GM19043 (cell line): ENCODE data around the gene DTL.

Experiments
- ATAC-seq: cut with Tn5 transposase; IDR thresholded peaks from one replicate; pipeline ENCODE4 v1.9.1; 2021; ENCODE audit warnings: low read depth; ENCODE audit not compliant: unreplicated experiment

DTL gene

DNA sequence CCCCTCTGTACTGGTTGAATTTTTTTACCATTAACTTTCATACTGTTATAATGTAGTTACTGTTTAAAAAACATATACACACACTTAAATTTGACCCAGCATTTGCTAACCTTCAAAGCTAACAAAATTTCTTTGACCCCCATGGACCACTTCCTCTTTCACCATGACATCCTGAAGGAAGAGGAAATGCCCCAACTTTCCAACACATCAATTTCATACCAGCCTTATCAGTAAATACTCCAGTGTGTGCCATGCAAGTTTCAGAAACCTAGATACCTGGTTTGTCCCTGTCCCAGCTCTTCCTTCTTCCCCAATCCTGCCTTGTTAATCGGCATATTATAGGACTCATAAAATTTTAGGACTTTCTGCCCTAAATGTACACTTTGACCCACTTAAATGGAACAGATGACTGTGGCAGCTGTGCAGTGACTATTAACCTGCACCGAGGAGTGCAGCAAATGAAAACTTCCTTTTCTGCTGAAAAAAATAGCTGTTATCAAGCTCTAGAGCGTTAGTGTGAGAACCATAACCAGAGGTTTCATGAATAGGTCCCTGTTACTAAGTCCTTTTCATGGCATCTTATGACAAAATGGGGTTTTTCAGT is 54.1 kb downstream of the DTL start:
- no peak for ATAC-seq

DNA sequence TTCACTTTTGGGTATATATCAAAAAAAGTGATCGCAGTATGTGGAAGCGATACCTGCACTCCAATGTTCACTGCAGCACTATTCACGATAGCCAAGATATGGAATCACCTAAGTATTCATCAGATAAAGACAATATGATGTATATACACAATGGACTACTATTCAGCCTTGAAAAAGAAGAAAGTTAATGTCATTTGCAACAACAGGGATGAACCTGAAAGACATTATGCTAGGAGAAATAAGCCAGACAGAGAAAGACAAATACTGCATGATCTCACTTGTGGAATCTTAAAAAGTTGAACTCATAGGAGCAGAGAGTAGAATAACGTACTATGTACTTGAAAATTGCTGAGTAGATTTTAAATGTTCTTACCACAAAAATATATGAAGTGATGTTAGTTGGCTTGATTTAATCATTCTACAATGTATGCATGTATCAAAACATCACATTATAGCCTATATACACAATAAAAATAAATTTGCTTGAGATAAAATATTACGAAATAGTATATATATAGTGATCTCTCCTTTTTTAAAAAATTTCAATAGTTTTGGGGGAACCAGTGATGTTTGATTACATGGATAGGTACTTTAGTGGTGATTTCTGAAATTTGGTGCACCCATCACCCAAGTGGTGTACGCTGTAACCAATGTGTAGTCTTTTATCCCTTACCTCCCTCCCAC is 56.0 kb downstream of the DTL start:
- ATAC-seq, result no peak

DNA sequence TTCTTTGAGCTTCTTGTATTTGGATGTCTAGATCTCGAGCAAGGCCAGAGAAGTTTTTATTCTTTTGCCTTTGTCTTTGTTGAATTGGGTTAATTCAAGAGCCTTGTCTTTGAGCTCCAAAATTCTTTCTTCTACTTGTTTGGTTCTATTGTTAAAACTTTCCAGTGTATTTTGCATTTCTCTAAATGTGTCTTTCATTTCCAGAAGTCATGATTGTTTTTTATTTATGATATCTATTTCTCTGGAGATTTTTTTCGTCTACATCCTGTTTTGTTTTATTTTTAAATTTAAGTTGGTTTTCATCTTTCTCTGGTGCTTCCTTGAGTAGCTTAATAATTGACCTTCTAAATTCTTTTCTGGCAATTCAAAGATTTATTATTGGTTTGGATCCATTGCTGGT is 61.8 kb downstream of the DTL start:
- ATAC-seq, result no peak

DNA sequence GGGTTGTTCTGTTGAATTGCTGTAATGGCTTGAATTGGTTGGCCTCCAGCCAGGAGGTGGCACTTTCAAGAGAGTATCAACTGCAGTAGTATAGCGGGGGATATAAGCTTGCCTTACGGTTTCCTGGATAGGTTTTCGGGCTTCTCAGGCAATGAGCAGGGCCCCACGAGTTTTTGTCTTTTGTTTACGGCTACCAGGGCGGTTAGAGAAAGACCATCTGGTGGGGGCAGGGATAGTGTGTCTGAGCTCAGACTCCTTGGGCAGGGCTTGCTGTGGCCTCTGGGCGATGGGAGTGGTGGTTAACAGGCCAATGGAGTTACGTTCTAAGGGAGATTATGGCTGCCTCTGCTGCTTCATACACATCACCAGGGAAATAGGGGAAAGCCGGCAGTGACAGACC is 62.8 kb downstream of the DTL start:
- no peak for ATAC-seq

DNA sequence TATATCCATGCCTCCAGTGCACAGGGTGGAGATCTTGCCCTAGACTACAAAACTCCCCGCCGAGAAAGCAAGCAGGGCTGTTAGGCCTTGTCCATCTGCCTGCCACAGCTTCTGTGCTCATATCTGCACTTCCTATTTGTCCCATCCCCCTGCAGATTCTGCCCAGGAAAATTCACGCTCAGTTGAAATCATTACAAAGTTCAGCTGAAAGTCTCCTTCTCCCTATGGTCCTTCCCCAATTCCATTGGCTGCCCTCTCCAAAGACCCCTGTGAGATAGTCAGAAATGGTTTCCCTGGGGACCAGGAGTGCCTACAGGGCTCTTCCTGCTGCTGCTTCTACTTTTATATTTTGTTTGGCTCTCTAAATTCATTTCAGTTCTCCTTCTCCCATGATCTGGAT is 63.2 kb downstream of the DTL start:
- ATAC-seq, result no peak

DNA sequence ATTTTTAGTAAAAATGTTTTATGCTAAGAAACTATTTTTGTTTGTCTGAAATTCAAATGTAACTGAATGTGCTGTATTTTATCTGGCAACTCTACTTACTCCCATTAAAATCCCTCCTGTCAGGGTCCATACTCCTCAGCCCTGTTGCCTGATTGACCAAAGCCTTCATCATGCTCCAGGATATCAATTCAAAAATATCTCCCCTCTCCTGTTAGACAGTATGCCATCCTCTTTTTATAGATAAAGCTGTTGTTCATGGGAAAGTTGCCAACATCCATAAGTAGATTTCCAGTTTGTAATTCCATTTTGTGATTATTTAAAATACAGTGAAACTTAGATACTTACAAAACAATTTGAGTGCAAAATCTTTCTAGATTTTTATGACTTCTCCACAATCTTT is 65.7 kb downstream of the DTL start:
- no peak for ATAC-seq

DNA sequence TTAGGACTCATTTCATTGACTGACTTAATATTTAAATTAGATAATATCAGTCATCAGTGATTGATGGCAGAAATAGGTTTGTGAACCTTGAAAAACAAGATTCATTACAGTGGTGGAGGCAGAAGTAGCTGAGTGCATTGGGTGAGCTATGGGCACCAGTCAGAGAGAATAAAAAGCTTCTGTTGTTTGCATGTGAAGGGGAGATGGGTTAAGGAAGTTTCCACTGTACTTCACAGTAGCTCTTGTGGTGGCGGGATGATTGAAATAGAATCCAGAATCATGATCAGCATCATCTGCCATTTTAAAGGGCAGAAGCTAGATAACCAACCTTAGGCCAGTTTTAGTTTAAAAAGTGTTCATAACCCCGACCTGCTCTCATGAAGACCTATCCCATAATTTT is 66.2 kb downstream of the DTL start:
- no peak for ATAC-seq

DNA sequence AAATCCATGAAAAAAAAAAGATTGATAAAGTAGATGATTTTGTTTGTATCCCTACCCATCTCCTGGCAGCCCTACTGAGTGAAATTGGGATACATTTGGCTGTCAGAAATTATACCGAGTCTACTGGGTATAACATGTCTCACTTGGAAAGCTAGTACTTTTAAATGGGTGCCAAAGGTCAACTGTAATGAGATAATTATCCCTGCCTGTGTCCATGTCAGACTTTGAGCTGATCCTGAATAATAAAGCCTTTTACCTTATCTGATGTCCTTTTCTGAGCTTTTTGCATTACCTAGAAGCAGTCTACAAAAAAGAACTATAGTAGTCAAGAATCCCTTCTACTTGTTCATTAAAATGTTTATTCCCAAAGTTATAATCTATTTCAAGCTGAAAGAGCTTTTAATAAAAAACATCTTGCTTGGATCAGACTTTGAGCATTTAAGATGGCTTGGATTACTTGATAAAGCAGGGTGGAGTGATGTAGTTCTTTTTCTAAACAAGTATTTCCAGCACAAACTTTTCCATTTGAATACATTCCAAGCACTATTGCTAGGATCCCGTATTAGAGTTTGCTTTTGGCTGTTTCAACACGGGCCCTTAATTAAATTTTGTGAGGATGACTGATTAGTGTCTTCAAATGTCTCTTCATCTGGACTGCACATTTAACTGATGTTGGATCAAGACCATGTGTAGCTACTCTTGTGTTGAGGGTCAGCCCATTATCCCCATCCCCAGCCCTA is 69.2 kb downstream of the DTL start:
- ATAC-seq, result no peak

DNA sequence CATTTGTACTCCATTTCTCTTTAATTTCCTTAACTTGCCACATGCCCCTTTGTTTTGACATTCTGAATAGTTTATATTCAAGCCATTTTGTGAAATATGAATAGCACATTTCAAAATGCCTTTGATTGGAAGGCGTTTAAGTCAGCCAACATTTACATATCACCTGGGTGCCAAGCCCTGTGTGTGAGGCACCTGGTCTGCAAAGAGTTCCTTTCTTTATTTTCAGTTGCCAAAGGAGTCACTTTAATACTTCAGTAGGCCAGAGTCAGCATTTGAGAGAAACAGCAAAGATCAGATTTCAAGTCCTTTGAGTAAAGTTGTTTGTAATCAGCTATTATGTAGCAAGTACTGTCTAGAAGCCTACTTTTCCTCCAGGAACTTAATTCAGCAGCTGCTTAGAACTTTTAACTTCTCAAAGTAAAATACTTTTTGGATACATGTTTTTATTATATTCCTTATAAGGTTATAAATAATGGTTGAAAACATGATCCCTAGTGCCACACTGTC is 70.8 kb downstream of the DTL start:
- no peak for ATAC-seq

DNA sequence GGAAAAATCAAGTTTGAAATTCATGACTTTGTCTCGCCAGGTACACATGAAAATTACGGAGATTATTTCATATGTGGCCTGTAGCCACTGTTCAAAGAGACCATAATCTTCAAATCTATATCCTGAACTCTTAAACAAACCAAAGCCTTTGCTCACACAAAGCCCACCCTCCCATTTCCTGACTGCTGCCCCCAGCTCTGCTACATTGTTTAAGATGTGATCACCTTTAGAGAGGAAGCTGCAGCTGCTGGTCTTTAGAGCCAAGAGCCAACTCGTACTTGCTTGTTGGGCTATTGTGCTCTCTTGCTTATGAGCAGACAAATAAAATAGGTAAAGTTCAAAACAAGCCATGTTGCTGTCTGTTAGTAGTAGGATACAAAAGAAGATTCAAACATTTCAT is 71.9 kb downstream of the DTL start:
- ATAC-seq, result no peak

DNA sequence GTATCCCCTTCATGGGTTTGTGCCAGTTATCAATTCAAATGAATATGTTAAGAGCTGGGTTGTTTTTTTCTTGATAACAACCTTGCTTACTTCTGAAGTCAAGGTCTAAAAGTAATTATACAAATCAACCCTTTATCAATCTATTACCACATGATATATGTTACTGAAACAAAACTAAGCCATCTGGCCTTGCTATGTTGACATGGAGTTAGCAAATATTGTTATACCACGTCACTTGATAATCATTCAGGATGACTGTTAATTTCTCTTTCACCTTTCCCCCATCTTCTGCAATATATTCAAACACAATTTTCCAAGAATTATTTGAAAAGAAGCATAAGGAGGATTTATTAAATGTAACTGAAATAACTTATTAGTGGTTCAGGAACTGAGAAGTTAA is 72.6 kb downstream of the DTL start:
- no peak for ATAC-seq

DNA sequence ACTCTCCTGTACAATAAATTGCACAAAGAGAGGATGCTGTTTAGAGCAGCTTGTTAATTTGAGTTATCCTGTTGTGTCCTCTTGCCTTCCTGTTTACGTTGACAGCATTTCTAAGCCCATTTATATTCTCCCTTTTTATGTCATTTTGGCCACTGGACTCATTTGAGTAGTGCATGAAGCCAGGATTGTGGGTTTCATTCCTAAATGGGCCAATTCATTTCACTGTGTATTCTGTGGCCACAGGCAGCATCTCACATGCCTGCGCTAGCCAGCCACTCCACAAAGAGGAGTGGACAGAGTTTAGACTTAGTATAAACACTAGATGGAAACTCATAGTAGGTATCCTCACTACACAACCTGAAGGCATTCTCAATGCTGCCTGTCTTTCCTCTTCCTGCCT is 73.4 kb downstream of the DTL start:
- ATAC-seq, result no peak

DNA sequence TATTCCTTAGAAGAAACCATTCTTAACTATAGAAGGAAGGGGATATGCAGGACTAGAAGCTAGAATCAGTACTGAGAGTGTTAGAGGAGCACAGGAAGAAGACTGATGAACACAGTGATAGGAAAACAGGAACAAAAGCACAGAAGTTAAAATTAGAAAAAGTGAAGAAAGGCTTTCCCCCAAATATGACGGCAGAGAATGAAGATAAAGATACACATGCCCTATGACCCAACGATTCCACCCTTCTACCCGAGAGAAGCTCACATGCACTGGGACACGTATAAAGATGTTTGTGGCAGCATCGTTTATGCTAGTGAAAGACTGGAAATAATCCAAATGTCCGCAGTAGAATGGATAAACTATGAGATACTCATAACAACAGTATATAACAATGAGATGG is 74.2 kb downstream of the DTL start:
- ATAC-seq, result no peak

DNA sequence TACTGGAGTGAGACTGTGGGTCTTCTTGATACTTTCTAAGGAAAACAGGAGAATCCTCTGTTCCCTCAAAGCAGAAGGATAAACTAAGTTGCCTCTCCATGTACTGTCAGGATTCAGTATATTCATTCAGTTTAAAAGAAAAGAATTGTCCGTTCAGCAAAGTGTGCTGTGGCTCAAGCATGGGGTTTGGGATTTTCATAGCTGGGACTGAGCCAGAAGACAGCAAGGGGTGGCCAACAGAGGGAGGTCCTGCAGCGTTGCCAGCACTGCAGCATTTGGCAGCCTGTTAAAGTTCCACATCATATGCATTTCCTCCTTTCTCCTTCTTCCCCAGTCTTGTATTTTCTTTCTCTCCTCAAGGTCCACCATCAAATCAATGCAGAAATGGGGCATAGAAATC is 75.1 kb downstream of the DTL start:
- ATAC-seq, result no peak

DNA sequence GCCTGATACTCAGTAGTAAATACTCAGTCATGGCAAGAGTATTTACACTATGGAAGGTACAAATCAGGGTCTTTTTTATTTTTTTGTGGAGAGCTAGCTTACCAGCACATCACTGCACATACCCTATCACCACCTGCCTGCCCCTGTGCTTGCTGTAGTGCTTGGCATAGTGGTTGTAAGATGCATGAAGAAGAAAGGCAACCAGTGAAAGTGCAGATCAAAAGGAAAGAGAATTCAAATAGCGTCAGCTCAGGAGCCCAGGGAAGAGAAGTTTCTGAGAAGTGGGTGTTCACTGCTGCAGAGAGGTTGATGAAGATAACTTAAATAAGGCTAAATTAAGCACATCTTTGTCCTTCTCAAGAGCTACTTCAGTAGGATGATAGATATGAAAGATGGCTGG is 76.0 kb downstream of the DTL start:
- ATAC-seq, result no peak

DNA sequence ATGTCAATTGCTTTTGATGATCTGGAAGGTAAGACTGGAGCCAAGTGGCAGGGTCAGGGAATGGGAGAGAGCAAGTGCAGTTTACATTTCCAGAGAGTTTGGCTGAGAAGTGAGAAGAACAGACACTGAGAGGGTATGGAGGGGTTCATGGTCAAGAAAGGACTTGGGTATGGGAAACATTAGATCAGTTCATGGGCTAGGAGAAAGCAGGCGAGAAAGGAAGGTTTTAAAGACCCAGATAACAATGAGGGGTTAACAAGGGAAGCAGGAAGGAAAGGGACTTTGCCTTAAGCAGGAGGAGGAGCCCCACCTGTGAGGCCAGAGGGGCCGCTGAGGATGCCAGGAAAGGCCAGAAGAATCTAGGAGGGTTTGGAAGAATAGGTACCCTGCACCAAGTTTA is 78.2 kb downstream of the DTL start:
- ATAC-seq, result no peak

DNA sequence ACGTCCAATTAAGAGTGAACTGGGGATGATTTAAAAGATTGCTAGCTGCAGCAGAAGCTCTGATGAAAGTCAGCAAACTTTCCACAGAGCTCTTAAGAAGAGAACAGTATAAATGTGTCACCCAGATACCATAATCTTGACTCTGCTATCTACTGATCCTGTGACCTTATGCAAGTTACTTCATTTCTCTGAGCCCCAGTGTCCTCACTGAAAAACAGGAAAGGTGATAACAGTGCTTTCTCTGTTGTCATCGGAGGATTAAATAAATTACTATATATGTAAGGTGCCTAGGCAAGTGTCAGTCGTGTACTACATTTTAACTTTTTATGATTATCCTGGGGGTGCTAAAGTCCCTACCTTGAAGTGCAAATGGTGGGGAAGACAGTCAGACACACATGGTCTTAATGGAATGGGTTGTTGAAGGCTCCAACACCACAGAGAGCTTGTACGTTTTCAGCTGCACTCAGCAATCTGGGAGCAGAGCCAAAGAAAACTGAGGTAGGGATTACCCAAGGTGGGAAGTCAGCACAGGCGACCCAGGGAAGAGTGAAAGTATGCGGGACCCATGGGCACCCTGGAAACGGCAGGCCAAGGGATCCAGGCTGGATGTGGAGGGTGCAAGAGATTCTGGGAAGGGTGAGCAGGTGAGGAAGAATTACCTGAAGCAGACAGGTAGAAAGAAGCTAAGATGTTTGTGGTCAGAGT is 82.8 kb downstream of the DTL start:
- ATAC-seq, result no peak

DNA sequence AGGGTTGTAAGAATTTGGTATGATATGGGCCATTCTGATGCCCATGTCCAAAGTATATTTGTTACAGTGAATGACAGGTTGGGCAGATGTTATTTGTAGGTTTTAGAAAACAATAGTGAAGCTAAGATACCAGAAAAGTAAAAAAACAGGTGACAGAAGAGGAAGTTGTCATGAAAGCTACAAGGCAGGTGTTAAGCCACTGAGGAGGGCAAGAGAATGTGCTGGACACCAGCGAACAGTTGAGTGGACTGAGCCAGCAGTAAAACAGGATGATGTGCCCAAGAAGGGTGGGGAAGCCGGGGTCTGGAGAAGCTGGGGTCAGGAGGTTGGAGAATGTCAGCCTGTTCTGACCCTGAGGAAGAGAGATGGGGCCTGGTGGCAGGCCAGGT is 83.3 kb downstream of the DTL start:
- ATAC-seq, result no peak

DNA sequence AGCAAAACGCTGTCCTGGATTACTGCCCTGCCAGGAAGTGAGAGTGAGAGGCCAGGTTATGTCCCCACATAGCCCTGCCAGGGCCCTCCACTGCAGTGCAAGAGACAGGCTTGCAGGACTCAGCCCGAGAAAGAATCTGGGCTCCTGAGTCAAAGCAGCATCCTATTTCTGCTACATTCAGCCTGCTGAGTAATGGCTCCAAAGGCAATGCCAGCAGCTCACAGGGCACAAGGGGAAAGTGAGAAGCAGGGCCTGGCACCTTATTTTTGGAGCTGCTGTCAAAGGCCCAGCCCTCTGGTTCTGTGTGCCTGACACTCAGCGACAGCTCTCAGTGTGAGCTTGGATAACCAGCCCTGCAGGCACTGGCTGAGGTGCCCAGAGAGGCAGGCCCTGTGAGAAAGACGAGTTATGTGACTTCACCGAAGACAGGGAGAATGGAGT is 83.9 kb downstream of the DTL start:
- ATAC-seq, result no peak

DNA sequence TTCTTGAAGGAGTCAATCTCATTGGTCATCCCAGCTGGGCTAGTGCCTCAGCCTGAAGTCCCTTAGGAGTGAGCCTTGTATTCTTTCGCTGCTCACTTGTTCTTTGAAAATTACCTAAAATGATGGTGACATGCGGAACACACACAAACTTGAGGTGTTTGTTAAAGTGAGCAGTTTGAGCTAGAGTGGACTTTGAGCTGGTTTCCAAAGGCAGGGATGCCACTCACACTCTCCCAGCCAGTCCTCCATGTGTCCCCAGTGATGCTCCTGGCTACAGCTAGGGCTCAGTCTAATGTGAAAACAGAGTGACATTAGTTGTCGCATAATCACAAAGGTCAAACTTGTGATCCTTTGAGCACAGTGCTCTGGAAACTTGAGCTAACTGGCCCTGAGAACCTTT is 84.3 kb downstream of the DTL start:
- no peak for ATAC-seq

DNA sequence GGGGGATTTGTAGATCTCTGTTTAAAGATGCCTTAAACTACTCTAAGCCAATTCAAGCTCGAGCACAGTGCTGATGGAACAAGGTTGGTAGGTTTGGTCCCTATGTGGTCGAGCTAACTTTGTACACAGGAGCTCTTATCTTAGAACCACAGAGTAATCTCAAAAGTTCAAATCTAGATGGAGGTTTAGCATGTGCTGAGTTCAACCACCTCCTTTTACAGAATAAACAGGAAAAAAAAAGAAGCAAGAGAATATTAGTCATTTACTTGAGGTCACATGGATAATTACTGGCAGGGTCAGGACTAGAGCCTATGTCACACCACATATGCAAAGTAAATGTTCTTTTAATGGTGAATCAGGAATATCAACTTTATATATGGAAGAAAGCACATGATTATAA is 86.2 kb downstream of the DTL start:
- no peak for ATAC-seq
